Thyroid gland (tissue), 4 donors: ENCODE results near the gene ANG. TPM values are rescaled to one million over a fixed set of nuclear protein-coding genes. Genes with fewer than 3 reads are reported as not detected.

Experiments used
- DNase-seq, 2 donors: peaks; one replicate each; pipeline ENCODE4 v3.0.0-alpha.2; 2019
- H3K27ac ChIP-seq, 3 donors: fragments of 200-600 bp; sonication (generic); 1 replicate in 2 of 3; 2 replicates in 1 of 3; pipeline ENCODE4 v1.5.1; 2016 to 2019; ENCODE audit warnings: mild to moderate bottlenecking in 1 of 3, moderate library complexity in 1 of 3
- H3K27me3 ChIP-seq: fragments of 200-600 bp; sonication (generic); one replicate; pipeline ENCODE4 v1.5.1; 2019
- H3K36me3 ChIP-seq, 2 donors: fragments of 200-600 bp; sonication (generic); one replicate each; pipeline ENCODE4 v1.5.1; 2016 to 2019
- H3K4me1 ChIP-seq, 2 donors: fragments of 200-600 bp; sonication (generic); one replicate each; pipeline ENCODE4 v1.5.1; 2017 to 2019
- H3K4me3 ChIP-seq, 3 donors: fragments of 200-600 bp; sonication (generic); replicated peaks in 1 of 3; 1 replicate in 2 of 3; 2 replicates in 1 of 3; pipeline ENCODE4 v1.5.1; 2016; ENCODE audit warnings: mild to moderate bottlenecking in 1 of 3
- H3K9me3 ChIP-seq: fragments of 200-600 bp; sonication (generic); one replicate; pipeline ENCODE4 v1.5.1; 2017
- CTCF ChIP-seq, 6 experiments: fragments of 200-600 bp in 3 of 6; fragments of 450-650 bp in 3 of 6; sonication (generic) in 3 of 6; IDR thresholded peaks; one replicate each; pipeline ENCODE4 v1.5.1; 2016 to 2019; ENCODE audit warnings: antibody characterized with exemption in 6 of 6, mild to moderate bottlenecking in 2 of 6, inconsistent platforms in 1 of 6, moderate library complexity in 1 of 6
- POLR2A ChIP-seq, 2 donors: fragments of 450-650 bp; IDR thresholded peaks; one replicate each; pipeline ENCODE4 v1.6.1; 2017; ENCODE audit warnings: antibody characterized with exemption in 2 of 2, mild to moderate bottlenecking in 2 of 2, moderate library complexity in 1 of 2
- WGBS, 2 donors: methylation state at CpG; one replicate each; pipeline ENCODE4 v1.1.5; 2017; 5-methylcytosine and 5-hydroxymethylcytosine counted together
- intact Hi-C: fragments of 100-400 bp; cut with DNase I; formaldehyde crosslinking; loops from one replicate; pipeline ENCODE4 v1.15.1; 2023
- total RNA-seq, 4 donors: library from RNA; depleted of rRNA; stranded (reverse); fragments of >200 nt; gene quantifications; one replicate each; pipeline ENCODE4 v1.2.3, GENCODE V29; 2016

The ANG gene
- total RNA-seq, 4 donors from 2014 or later, result 2.8 to 17.6 (median 5.8) TPM

GRCh38 chr14:20657216-20658211 lies 31.1 kb upstream of the ANG start:
- H3K27me3 ChIP-seq, result peaks cover 28% of the 10 kb centered on the region
- no peaks in the 10 kb centered on the region for H3K4me1 ChIP-seq
- intact Hi-C loops, result no loop called here
- H3K36me3 ChIP-seq, result no peaks in the 10 kb centered on the region
- H3K4me3 ChIP-seq, result no peak overlapping the region
- TF ChIP-seq CTCF (IDR thresholded peaks at IDR 0.05) (no peak), POLR2A (IDR thresholded peaks at IDR 0.05) (no peak)
- 24 to 25% methylated on average over 22 to 28 of the region's 28 CpGs for WGBS, 2 donors
- no peaks in the 10 kb centered on the region for H3K9me3 ChIP-seq
- H3K27ac ChIP-seq, result no peak overlapping the region
- no peak for DNase-seq

- intact Hi-C loops, result no loop called here
- Histone ChIP-seq H3K9me3 (no peaks in the 10 kb centered on the region), H3K36me3 (no peaks in the 10 kb centered on the region), H3K27ac (no peak overlapping the region), H3K27me3 (peaks cover 23% of the 10 kb centered on the region), H3K4me3 (no peak overlapping the region), H3K4me1 (peaks cover 0 to 2% of the 10 kb centered on the region in 2 donors)
- whole genome bisulfite sequencing, 2 donors, result 66 to 71% methylated on average over 3 of the region's 3 CpGs
- no peak for DNase-seq
- TF ChIP-seq CTCF (IDR thresholded peaks at IDR 0.05), result no peak
- TF ChIP-seq POLR2A (IDR thresholded peaks at IDR 0.05), result no peak
Measured at GRCh38 chr14:20658246-20658645, 30.3 kb upstream of the ANG start.

- H3K9me3 ChIP-seq, result no peaks in the 10 kb centered on the region
Measured at GRCh38 chr14:20659336-20659735, 29.2 kb upstream of the ANG start.

GRCh38 chr14:20659813-20660395 lies 28.7 kb upstream of the ANG start:
- Histone ChIP-seq H3K4me1 (peaks cover 0 to 7% of the 10 kb centered on the region in 2 donors), H3K4me3 (no peak overlapping the region), H3K36me3 (no peaks in the 10 kb centered on the region), H3K27me3 (peaks cover 21% of the 10 kb centered on the region), H3K27ac (no peak overlapping the region), H3K9me3 (no peaks in the 10 kb centered on the region)
- intact Hi-C loops, result no loop called here
- TF ChIP-seq CTCF (IDR thresholded peaks at IDR 0.05), result no peak
- 49 to 58% methylated on average over 26 of the region's 26 CpGs for WGBS, 2 donors
- DNase-seq, result no peak

More at GRCh38 chr14:20659336-20659735, 29.2 kb upstream of the ANG start:
- Histone ChIP-seq H3K36me3 (no peaks in the 10 kb centered on the region), H3K4me3 (no peak overlapping the region), H3K27ac (no peak overlapping the region), H3K4me1 (peaks cover 0 to 7% of the 10 kb centered on the region in 2 donors), H3K27me3 (peaks cover 21% of the 10 kb centered on the region)
- no peak for TF ChIP-seq CTCF (IDR thresholded peaks at IDR 0.05)
- no peak for TF ChIP-seq POLR2A (IDR thresholded peaks at IDR 0.05)
- intact Hi-C loops, result no loop called here
- DNase-seq, result no peak
- WGBS, 2 donors, result 68 to 73% methylated on average over 6 of the region's 6 CpGs

- Histone ChIP-seq H3K36me3 (no peaks in the 10 kb centered on the region), H3K4me1 (peaks cover 0 to 7% of the 10 kb centered on the region in 2 donors), H3K9me3 (no peaks in the 10 kb centered on the region), H3K27me3 (peaks cover 21% of the 10 kb centered on the region), H3K27ac (no peak overlapping the region), H3K4me3 (no peak overlapping the region)
- DNase-seq, result no peak
- 68 to 82% methylated on average over 2 of the region's 2 CpGs for WGBS, 2 donors
- no peak for TF ChIP-seq POLR2A (IDR thresholded peaks at IDR 0.05)
- no peak for TF ChIP-seq CTCF (IDR thresholded peaks at IDR 0.05)
- intact Hi-C loops, result no loop called here
Measured at GRCh38 chr14:20661197-20661596, 27.4 kb upstream of the ANG start.
